ENCODE data around the gene NME2.

Gene NME2

GRCh38 chr17:51154176-51154575 lies 12.0 kb upstream of the NME2 start:
- Histone ChIP-seq H3K27me3 (replicated peaks; ENCODE audit: control insufficient read depth, insufficient read depth, low read length) (no peaks in the 10 kb centered on the region), H3K4me3 (replicated peaks; ENCODE audit: low read depth, low read length) (peak overlapping the region; percentile 86), H3K36me3 (ENCODE audit: control insufficient read depth, insufficient read depth, low read length) (peaks cover 9% of the 10 kb centered on the region)
- no peak for DNase-seq (ENCODE audit: extremely low read depth, insufficient read length)
- no peak for TF ChIP-seq CTCF (IDR thresholded peaks at IDR 0.05; ENCODE audit: insufficient read depth, low read length, poor library complexity, severe bottlenecking)

DNA sequence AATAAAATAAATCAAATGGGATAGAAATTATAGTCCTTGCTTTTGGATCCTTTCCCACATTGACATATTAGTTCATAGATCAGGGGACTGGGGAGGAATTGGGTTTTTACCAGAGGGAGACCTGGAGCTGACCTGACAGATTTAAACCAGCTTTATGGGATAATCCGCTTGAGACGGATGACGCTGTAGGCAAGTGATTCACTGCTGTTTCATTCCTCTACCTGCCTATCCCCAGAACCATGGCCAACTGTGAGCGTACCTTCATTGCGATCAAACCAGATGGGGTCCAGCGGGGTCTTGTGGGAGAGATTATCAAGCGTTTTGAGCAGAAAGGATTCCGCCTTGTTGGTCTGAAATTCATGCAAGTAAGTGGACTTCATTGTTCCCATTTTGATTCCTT lies 10.8 kb upstream of the NME2 start:
- DNase-seq (ENCODE audit: extremely low read depth, insufficient read length): no peak
- Histone ChIP-seq H3K27me3 (replicated peaks; ENCODE audit: control insufficient read depth, insufficient read depth, low read length) (no peaks in the 10 kb centered on the region), H3K4me3 (replicated peaks; ENCODE audit: low read depth, low read length) (no peak overlapping the region), H3K36me3 (ENCODE audit: control insufficient read depth, insufficient read depth, low read length) (peaks cover 13% of the 10 kb centered on the region)
- no peak for TF ChIP-seq CTCF (IDR thresholded peaks at IDR 0.05; ENCODE audit: insufficient read depth, low read length, poor library complexity, severe bottlenecking)

DNA sequence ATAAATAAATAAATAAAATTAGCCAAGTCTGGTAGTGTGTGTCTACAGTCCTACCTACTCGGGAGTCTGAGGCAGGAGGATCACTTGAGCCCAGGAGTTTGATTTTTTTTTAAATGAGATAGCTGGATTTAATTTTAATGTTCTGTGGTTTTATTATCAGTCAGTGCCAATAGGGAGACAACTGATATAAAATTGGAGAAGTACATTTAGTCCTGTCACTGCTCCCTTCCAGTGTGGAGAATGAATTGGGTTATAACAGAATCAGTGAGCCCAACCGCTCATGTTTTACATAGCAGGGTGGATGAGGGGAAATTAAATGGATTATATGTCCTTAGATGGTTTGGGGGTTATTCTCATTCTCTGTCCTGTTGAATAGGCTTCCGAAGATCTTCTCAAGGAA lies 6.6 kb upstream of the NME2 start:
- DNase-seq (ENCODE audit: extremely low read depth, insufficient read length): no peak
- peaks cover 23% of the 10 kb centered on the region for H3K36me3 ChIP-seq (ENCODE audit: control insufficient read depth, insufficient read depth, low read length)
- no peak for TF ChIP-seq CTCF (IDR thresholded peaks at IDR 0.05; ENCODE audit: insufficient read depth, low read length, poor library complexity, severe bottlenecking)

GRCh38 chr17:51161541-51161940 lies 4.7 kb upstream of the NME2 start:
- no peak for TF ChIP-seq CTCF (IDR thresholded peaks at IDR 0.05; ENCODE audit: insufficient read depth, low read length, poor library complexity, severe bottlenecking)
- Histone ChIP-seq H3K27me3 (replicated peaks; ENCODE audit: control insufficient read depth, insufficient read depth, low read length) (no peaks in the 10 kb centered on the region), H3K36me3 (ENCODE audit: control insufficient read depth, insufficient read depth, low read length) (peaks cover 20% of the 10 kb centered on the region), H3K4me3 (replicated peaks; ENCODE audit: low read depth, low read length) (no peak overlapping the region)
- no peak for DNase-seq (ENCODE audit: extremely low read depth, insufficient read length)

More for the DNA sequence above, 6.6 kb upstream of the NME2 start:
- no peak overlapping the region for H3K4me3 ChIP-seq (replicated peaks; ENCODE audit: low read depth, low read length)
- no peaks in the 10 kb centered on the region for H3K27me3 ChIP-seq (replicated peaks; ENCODE audit: control insufficient read depth, insufficient read depth, low read length)

GRCh38 chr17:51164911-51165679 lies 1.1 kb upstream of the NME2 start:
- H3K4me3 ChIP-seq (replicated peaks; ENCODE audit: low read depth, low read length): peak overlapping the region; percentile 88
- no peaks in the 10 kb centered on the region for H3K27me3 ChIP-seq (replicated peaks; ENCODE audit: control insufficient read depth, insufficient read depth, low read length)
- H3K36me3 ChIP-seq (ENCODE audit: control insufficient read depth, insufficient read depth, low read length): peaks cover 16% of the 10 kb centered on the region
- no peak for TF ChIP-seq CTCF (IDR thresholded peaks at IDR 0.05; ENCODE audit: insufficient read depth, low read length, poor library complexity, severe bottlenecking)
- DNase-seq (ENCODE audit: extremely low read depth, insufficient read length): no peak

All from GM06990 (cell line).